Fibroblast of lung (primary cell): ENCODE data around the gene SEMA4D. TPM values are rescaled to one million over a fixed set of nuclear protein-coding genes. Genes with fewer than 3 reads are reported as not detected.

Experiments
- DNase-seq, 2 donors: peaks; one replicate each; pipeline versions ENCODE4 v3.0.0 to v3.0.0-alpha.2; 2010; ENCODE audit warnings: low read depth in 2 of 2
- H2AFZ ChIP-seq: 2 replicates; pipeline ENCODE4 v1.5.1; 2012; ENCODE audit warnings: low read length, control low read depth, inconsistent platforms
- H3K27ac ChIP-seq: 2 replicates; pipeline ENCODE4 v1.5.1; 2011; ENCODE audit warnings: low read length, control low read depth; ENCODE audit not compliant: insufficient read depth
- H3K27me3 ChIP-seq: 2 replicates; pipeline ENCODE4 v1.5.1; 2011; ENCODE audit warnings: mild to moderate bottlenecking, low read length; ENCODE audit not compliant: control insufficient read depth, insufficient read depth
- H3K36me3 ChIP-seq: 2 replicates; pipeline ENCODE4 v1.5.1; 2011; ENCODE audit warnings: low read length; ENCODE audit not compliant: control insufficient read depth, insufficient read depth
- H3K4me1 ChIP-seq: 2 replicates; pipeline ENCODE4 v1.5.1; 2011; ENCODE audit warnings: low read length; ENCODE audit not compliant: control insufficient read depth, insufficient read depth; ENCODE audit errors: extremely low read depth
- H3K4me2 ChIP-seq: 2 replicates; pipeline ENCODE4 v1.5.1; 2011; ENCODE audit warnings: low read length, control low read depth; ENCODE audit not compliant: insufficient read depth; ENCODE audit errors: extremely low read depth
- H3K4me3 ChIP-seq, 4 experiments: fragments of 200-600 bp in 1 of 4; sonication (generic) in 1 of 4; replicated peaks in 1 of 4; 2 replicates each; pipeline ENCODE4 v1.5.1; 2011 to 2016; ENCODE audit warnings: low read length in 4 of 4, low read depth in 3 of 4, mild to moderate bottlenecking in 3 of 4, control low read depth in 2 of 4, inconsistent platforms in 1 of 4, mixed read lengths in 1 of 4; ENCODE audit not compliant: insufficient read depth in 1 of 4; ENCODE audit errors: control extremely low read depth in 1 of 4
- H3K79me2 ChIP-seq: 2 replicates; pipeline ENCODE4 v1.5.1; 2012; ENCODE audit warnings: mild to moderate bottlenecking, low read length, inconsistent platforms; ENCODE audit not compliant: control insufficient read depth, insufficient read depth
- H3K9ac ChIP-seq: 2 replicates; pipeline ENCODE4 v1.5.1; 2011; ENCODE audit warnings: mild to moderate bottlenecking, low read length, control low read depth; ENCODE audit not compliant: insufficient read depth
- H3K9me3 ChIP-seq: 2 replicates; pipeline ENCODE4 v1.5.1; 2012; ENCODE audit warnings: low read depth, low read length; ENCODE audit not compliant: control insufficient read depth, insufficient read depth
- H4K20me1 ChIP-seq: 2 replicates; pipeline ENCODE4 v1.5.1; 2011; ENCODE audit warnings: low read length; ENCODE audit not compliant: control insufficient read depth, insufficient read depth; ENCODE audit errors: extremely low read depth
- EZH2 ChIP-seq: IDR thresholded peaks from 2 replicates; pipeline ENCODE4 v1.5.1; 2012; ENCODE audit warnings: low read length, control low read depth, mild to moderate bottlenecking; ENCODE audit errors: missing control alignments
- polyA plus RNA-seq, 2 donors: library from polyadenylated mRNA; depleted of rRNA in 1 of 2; stranded (reverse) in 1 of 2; unstranded in 1 of 2; fragments of >200 nt; gene quantifications; 2 replicates each; pipeline ENCODE4 v1.2.1, GENCODE V29; 2011 to 2012; ENCODE audit warnings: missing spikeins in 1 of 2
- total RNA-seq: library from RNA; depleted of rRNA; stranded (reverse); fragments of >200 nt; gene quantifications from 2 replicates; pipeline ENCODE4 v1.2.1, GENCODE V29; 2014
- TF ChIP-seq, protein P1 (sequence below), 2 donors: IDR thresholded peaks in 1 of 2; conservative IDR thresholded peaks in 1 of 2; 1 replicate in 1 of 2; 2 replicates in 1 of 2; pipeline ENCODE4 v1.5.1; 2011 to 2012; ENCODE audit warnings: low read length in 2 of 2, control low read depth in 1 of 2, inconsistent platforms in 1 of 2, low read depth in 1 of 2, mild to moderate bottlenecking in 1 of 2

Gene SEMA4D
- total and polyA plus RNA-seq, 2 donors (not counting 1 experiment from before 2014, with no cell fraction given), result 0.67 to 2.6 TPM

DNA sequence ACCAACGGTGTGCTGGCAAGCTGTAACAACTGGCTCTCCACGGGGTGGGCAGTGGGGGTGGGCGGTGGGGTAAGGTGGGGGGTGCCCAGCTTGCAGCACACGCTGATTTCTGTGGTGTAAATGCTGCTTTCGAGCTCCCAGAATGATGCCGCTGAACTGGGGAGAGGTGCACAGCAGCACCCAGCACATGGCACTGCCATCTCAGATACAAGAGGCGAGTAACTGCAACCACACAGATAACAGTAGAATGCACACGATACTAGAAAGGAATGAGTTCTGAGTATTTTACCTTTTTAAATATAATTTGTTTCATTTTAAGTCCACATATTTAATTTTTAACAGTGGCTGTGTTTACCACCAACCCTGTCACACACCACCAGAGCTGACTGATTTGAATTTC, 87.9 kb downstream of the SEMA4D start:
- no peaks in the 10 kb centered on the region for H3K9me3 ChIP-seq
- H2AFZ ChIP-seq, result no peak overlapping the region
- no peak for TF ChIP-seq EZH2
- TF ChIP-seq, protein P1, sequence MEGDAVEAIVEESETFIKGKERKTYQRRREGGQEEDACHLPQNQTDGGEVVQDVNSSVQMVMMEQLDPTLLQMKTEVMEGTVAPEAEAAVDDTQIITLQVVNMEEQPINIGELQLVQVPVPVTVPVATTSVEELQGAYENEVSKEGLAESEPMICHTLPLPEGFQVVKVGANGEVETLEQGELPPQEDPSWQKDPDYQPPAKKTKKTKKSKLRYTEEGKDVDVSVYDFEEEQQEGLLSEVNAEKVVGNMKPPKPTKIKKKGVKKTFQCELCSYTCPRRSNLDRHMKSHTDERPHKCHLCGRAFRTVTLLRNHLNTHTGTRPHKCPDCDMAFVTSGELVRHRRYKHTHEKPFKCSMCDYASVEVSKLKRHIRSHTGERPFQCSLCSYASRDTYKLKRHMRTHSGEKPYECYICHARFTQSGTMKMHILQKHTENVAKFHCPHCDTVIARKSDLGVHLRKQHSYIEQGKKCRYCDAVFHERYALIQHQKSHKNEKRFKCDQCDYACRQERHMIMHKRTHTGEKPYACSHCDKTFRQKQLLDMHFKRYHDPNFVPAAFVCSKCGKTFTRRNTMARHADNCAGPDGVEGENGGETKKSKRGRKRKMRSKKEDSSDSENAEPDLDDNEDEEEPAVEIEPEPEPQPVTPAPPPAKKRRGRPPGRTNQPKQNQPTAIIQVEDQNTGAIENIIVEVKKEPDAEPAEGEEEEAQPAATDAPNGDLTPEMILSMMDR (conservative IDR thresholded peaks at IDR 0.05 in 1 of 2, IDR thresholded peaks at IDR 0.05 in 1 of 2; ENCODE audit: low read depth in 1 of 2, low read length in 2 of 2), result no peak
- H3K79me2 ChIP-seq, result no peaks in the 10 kb centered on the region
- no peaks in the 10 kb centered on the region for H3K4me1 ChIP-seq
- H3K9ac ChIP-seq, result no peak overlapping the region
- no peak overlapping the region for H3K27ac ChIP-seq
- no peaks in the 10 kb centered on the region for H4K20me1 ChIP-seq
- no peak overlapping the region for H3K4me2 ChIP-seq
- no peak for DNase-seq
- H3K36me3 ChIP-seq, result no peaks in the 10 kb centered on the region
- H3K27me3 ChIP-seq, result no peaks in the 10 kb centered on the region
- no peak overlapping the region for H3K4me3 ChIP-seq

GRCh38 chr9:89409466-89409865, 88.4 kb downstream of the SEMA4D start:
- Histone ChIP-seq H3K27me3 (no peaks in the 10 kb centered on the region), H4K20me1 (no peaks in the 10 kb centered on the region), H2AFZ (no peak overlapping the region), H3K4me1 (no peaks in the 10 kb centered on the region), H3K4me3 (no peak overlapping the region), H3K79me2 (no peaks in the 10 kb centered on the region), H3K27ac (no peak overlapping the region), H3K36me3 (no peaks in the 10 kb centered on the region), H3K9me3 (no peaks in the 10 kb centered on the region), H3K4me2 (no peak overlapping the region), H3K9ac (no peak overlapping the region)
- no peak for TF ChIP-seq EZH2
- TF ChIP-seq, protein P1 (conservative IDR thresholded peaks at IDR 0.05 in 1 of 2, IDR thresholded peaks at IDR 0.05 in 1 of 2; ENCODE audit: low read depth in 1 of 2, low read length in 2 of 2), result no peak
- no peak for DNase-seq

- TF ChIP-seq, protein P1 (conservative IDR thresholded peaks at IDR 0.05 in 1 of 2, IDR thresholded peaks at IDR 0.05 in 1 of 2; ENCODE audit: low read depth in 1 of 2, low read length in 2 of 2), result no peak
- Histone ChIP-seq H3K9me3 (no peaks in the 10 kb centered on the region), H3K27me3 (no peaks in the 10 kb centered on the region), H3K4me2 (no peak overlapping the region), H3K9ac (no peak overlapping the region), H4K20me1 (no peaks in the 10 kb centered on the region), H3K27ac (no peak overlapping the region), H3K79me2 (no peaks in the 10 kb centered on the region), H3K36me3 (no peaks in the 10 kb centered on the region), H3K4me3 (no peak overlapping the region), H2AFZ (no peak overlapping the region), H3K4me1 (no peaks in the 10 kb centered on the region)
- DNase-seq, result no peak
Measured at GRCh38 chr9:89408628-89409101, 89.2 kb downstream of the SEMA4D start.
